Fibroblast of skin of back (primary cell): ENCODE measurements around the gene SUSD4.
"Not testable (repeated sequence)": the region's sequence is repeated elsewhere in the genome, so short reads cannot be mapped to it uniquely, and the experiment has no call there.

Source experiments
- DNase-seq: peaks from one replicate; pipeline ENCODE4 v3.0.0-alpha.2; 2013

The SUSD4 gene

DNA sequence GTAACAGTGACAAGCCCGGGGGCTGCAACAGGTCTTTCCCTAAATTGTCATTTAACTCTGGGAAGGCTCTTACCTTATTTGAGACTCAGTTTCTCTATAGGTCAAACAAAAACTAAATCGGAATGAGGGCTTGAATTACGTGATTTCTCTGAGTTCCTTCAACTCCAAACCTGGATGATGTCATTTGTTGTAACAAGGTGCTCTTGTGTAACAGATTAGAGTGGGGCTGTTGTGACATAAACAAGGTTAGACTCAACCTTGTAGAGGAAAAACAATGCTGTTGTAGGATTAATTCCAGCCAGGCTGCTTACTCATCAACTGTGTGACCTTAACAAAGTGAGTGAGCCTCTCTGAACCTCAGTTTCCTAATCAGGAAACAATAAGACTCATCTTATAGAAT lies 74.4 kb downstream of the SUSD4 start:
- DNase-seq, result no peak

DNA sequence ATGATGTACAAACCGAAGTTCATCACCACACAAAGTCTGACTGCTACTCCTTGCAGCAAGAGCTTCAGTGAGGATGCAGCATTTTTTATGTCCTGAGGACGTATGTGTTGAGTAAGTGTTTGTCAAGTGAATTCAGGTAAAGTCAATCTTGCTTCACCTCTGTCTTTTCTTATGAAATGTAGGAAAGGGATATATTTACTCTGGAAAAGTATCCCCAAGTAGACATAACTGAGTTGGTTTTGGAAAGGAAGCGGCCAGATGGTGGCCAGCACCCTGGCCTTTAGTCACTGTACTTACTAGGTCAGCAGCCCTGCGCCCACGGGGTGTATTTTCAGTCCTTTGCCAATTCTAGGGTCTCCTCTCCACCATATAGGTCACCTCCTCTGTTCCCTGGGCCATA lies 75.2 kb downstream of the SUSD4 start:
- DNase-seq, result no peak

DNA sequence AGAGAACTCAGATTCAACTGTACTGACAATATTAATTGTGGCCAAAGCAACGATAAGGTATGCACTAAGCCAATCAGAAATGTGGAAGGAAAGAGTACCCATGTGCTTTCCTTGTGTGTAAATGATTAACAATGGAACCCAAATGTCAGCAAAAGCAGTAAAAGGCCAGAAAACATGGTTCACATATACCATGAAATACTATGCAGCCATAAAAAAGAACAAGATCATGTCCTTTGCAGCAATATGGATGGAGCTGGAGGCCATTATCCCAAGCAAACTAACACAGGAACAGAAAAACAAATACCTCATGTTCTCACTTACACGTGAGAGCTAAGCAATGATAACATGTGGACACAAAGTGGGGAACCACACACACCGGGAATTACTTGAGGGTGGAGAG lies 78.5 kb downstream of the SUSD4 start:
- no peak for DNase-seq

DNA sequence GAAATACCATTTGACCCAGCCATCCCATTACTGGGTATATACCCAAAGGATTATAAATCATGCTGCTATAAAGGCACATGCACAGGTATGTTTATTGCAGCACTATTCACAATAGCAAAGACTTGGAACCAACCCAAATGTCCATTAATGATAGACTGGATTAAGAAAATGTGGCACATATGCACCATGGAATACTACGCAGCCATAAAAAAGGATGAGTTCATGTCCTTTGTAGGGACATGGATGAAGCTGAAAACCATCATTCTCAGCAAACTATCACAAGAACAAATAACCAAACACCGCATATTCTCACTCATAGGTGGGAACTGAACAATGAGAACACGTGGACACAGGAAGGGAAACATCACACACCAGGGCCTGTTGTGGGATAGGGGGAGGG lies 80.3 kb downstream of the SUSD4 start:
- DNase-seq, result not testable (repeated sequence)

DNA sequence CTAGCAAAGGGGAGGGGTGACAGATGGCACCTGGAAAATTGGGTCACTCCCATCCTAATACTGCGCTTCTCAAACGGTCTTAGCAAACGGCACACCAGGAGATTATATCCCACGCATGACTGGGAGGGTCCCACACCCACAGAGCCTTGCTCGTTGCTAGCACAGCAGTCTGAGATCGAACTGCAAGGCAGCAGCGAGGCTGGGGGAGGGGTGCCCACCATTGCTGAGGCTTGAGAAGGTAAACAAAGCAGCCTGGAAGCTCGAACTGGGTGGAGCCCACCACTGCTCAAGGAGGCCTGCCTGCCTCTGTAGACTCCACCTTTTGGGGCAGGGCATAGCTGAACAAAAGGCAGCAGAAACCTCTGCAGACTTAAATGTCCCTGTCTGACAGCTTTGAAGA lies 85.7 kb downstream of the SUSD4 start:
- DNase-seq, result not testable (repeated sequence)

DNA sequence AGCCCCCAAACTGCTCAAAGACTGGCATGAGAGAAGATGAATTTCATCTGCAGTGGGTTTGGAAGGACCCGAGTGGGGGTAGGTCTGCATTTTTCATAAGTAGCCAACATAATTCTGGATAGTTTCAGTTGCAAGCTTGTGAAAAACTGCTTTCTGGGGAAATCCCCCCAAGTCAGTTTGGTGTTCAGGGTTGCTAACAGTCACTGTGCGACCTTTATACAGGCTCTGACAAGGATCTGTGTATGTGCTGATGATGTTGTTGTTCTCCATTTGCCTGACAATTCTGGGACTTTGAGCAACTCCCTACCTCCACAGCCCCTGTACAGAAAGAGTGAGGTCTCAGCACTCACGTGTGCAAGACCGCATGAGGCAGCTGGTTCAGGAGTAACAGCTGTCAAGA lies 87.9 kb downstream of the SUSD4 start:
- DNase-seq, result no peak

DNA sequence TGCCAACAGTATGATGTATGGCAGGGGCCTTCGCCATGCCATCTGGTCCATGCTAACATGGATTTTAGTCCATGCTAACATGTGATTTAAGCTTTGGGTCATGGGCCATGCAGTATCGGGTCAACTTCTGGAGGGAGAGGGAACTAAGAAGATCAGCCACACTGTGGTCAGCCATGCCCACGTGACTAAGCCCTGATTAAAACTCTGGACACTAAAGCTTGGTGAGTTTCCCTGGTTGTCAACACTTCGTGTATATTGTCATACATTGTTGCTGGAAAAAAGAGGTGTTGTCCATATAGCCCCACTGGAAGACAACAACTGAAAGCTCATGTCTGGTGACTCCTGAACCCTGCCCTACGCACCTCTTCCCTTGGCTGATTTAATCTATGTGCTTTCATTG lies 90.5 kb downstream of the SUSD4 start:
- DNase-seq, result no peak

DNA sequence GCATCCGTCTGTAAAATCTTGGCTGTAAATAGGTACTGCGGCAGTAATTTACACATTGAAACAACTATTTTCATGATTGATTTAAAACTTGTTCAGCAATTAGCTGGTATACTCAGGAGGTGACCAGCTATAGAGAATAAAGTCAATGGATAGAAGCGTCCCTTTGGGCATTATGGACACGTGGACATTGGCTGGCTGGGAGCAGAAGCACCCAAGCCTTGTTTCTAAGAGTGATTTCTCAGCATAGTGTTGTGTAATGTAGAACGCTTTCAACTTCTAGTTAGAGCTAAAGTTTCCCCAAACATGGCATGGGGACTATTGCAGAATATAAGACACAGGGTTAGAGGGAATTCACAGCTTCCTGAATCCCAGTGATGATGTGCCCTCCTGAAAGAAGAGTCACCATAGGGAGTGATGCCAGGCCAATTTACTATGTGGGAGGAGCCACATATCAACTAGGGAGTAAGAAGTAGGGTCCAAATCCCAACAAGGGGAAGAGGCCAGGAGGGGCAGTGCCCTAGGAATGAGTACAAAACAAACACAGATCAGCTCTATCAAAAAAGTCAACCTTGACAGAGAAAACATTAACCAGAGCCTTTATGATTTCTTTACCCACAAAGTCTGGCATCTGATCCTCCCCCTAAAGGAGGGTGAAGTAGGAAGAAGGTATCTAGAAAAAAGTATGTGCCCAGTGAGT lies 92.7 kb downstream of the SUSD4 start:
- no peak for DNase-seq

DNA sequence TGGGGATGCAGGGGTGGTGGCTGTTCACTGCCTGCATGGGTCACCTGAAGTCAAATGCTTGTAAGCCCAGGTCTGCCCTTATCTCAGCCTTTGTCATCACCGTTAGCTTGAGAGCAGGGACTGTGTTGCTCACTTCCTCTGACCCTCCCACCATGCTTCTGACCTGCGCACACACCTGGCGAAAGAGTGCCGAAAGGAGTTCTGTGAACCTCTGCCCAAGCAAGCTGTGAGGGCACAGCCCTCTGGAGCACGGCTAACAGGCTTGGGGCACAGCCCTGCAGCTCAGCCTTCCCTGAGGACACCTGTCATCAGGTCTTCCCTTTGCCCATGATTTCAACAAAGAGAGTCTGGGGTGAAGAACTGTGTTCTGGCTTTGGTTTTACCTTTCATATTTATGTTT lies 93.8 kb downstream of the SUSD4 start:
- no peak for DNase-seq

DNA sequence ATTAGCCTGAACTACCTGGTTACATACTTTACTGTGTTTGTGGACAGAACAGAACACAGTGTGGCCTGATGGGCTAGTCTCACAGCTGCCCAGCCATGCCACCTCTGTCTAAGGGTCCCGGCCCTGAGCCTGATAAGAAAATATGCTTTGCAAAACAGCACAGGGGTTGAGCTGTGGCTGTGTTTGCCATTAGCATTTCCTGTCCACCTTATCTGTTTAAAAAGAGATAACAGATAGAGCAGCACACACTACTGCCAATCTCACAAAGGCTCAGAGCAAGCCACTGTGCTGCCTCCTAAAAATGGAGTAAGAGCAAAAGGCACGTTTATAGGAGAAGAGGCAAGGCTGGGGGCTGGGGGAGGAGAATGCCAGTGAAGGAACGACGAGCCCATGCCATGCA lies 95.0 kb downstream of the SUSD4 start:
- DNase-seq, result no peak

DNA sequence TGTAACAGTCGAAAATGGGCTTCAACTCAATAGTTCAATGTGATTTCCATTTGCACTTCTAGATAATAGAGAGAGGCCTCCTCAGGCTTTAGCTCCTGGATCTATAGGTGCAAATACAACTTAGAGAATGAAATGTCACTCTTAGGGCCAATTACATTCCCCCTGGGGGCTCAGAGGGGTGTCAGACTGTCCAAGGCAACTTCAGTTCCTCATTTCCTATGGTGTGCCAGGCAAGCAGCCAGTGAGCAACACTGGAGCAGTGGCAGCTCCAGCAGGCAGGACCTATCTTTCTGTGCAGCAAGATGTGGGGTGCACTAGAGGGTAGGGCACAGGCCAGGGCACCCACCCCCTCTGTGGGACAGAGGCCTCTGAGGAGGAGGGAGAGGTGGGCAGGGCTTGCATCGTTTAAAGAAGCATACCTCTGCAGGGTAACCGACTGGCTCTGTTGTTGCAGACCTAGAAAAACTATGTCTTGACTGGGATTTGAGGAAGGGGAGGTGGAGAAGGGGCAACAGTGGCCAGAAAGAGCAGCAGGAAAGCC lies 97.3 kb downstream of the SUSD4 start:
- DNase-seq, result no peak

DNA sequence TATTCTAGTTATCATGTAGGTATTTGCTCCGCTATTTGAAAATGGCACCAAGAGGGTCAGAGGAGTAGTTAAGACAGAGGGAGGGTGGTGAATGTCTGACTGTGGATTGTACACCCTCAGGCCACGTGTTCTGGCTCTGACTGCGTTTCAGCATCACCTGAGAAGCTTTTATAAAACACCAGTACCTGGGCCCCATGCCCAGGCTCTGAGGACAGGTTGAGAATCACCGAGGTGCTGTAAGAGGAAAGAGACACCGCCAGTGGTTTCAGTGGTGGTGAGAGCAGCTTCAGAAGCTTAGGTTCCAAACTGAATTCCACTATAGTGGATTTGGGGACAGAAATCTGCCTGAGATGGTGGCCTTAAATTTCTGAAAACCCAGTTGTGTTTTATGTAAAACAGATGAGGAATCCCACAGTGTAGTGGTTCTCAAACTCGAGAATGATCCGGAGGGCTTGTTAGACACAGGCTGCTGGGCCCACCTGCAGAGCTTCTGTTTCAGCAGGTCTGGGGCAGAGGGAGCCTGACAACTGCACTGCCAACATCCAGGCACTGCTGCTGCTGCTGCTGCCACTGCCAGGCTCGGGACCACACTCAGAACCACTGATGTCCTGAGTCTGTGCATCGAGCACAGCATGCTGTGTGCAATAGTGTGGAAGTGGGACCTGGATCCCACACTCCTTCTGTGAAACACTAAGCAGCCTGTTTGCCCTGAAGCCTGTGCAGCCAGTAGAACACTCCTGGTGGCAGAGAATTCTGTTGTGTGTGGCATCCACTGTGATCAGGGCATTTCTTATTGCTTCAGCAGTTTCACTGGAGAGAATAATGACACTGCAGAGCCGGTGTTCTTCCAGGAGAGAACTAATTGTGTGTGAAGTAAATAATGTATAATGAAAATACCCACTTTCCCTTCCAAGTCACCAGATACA lies 98.7 kb downstream of the SUSD4 start:
- DNase-seq, result no peak

DNA sequence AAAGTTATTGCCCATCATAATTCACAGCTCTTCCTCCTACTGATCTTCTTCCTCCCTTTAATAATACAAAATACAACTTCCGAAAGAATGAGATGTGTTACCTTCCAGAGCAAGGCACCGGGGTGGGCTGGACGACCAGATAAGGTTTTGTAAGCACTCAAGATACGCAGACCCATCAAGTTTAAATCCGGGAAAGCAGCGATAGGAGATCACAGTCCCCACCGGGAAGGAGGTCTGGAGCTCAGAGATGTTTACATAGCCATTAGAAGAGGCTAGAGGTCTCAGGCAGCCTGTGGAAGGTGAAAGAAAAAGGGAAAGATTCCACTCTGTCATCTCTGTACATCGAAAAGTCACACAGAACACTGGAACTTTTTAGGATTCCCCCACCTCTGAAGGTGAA lies 99.4 kb downstream of the SUSD4 start:
- DNase-seq, result no peak

DNA sequence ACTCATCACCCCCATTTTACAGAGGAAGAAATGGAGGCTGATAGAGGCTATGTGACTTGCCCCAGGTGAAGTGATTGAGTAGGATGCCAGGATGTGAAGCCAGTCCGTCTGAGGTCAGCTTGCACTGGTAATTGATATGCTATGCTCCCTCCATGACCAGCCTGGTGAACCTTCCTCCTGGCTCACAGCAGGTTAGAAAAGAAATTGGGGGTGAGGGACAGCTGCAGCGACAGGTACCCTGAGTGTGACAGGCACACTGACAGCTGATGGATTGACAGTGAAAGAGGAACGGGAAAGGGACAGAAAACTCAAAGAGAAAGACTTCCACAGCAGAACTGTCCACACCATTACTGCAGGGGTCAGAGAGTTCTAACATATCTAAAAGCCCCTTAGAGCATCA lies 102.1 kb downstream of the SUSD4 start:
- DNase-seq, result no peak

DNA sequence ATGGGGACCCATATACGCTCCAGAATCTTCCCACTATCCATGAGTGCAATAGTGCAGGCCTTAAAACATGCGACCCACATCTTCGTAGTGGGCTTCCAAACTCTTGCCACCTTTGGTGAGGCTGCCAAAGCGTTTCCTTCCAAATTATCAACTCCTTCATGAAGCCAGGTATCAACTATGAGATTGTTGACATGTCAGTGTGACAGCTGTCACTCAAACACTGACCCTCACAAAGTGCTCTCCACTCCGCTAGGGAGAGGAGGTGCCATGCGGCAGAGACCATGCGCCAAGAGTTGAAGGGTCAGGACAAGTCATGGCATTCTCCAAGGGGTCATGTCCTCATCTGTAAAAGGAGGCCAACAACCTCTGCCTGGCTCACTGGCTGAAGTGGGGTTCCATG lies 103.3 kb downstream of the SUSD4 start:
- no peak for DNase-seq

DNA sequence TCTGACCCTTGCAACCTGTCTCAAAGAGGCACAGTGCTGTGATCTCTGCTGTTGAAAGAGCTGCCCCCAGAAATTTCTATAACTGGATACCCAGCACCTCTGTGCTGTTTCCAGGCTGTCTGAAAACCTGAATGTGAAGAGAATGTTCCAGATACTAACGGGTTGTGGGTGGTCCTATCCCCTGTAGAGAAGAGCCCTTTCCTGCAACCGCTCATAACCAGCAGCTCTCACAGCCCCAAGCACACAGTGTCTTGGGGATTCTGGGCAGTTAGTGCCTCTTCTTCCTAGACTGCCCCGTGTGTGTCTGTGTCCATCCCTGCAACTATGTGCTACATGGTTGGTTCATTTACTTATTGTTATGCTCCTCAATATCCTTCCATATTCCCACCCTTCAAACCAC lies 104.5 kb downstream of the SUSD4 start:
- DNase-seq, result no peak

DNA sequence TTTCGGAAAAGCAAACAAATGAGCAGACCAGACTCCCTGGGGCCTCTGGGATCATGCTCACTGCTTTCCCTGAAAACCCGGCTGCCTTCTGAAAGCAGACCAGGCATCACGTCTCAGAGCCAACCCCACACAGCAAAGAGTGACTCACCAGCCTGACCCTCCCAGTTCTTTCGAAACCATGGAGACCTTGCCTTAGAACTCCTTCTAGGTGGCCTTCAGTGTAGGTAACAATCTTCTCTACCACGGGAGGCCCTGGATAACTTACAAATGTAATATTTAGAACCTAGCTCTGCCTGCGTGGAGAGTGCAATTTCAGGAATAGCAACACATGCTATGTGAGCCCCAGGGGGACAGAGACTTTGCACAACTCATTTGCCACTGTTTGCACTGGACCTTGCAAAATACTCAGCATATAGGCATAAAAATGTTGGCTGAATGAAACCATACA lies 105.2 kb downstream of the SUSD4 start:
- DNase-seq, result peak; percentile 49

DNA sequence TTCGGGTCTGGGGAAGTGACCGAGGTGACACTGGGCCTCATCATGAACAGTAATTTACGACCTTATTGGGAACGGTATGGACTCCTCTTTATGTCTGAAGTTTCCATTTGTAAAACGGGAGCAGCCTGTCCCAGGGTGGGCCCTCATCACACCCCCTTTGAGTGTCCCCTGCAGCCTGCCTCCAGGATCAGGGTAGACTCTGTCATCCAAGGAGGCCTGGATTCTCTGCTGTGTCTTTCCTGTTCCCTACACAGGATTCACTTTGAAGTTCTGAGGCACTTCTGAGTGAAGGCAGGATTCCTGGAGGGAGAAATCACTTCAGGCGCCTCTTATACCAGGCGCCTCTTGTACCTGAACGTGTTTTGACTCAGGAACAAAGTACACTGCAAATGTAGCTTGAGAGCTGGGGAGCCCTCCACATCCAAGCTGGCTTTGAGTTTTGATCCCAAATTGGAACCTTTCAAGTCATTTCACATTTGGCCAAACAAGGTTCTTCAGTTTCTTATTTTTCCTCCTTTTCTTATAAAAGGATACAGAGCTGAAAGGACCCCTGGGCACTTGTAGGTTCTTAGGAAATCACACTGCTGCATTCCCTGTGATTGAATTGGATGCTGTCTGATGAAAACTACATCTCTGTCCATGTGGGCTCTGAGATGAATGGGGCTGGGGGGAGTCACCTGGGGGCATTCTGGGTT lies 106.0 kb downstream of the SUSD4 start:
- no peak for DNase-seq

DNA sequence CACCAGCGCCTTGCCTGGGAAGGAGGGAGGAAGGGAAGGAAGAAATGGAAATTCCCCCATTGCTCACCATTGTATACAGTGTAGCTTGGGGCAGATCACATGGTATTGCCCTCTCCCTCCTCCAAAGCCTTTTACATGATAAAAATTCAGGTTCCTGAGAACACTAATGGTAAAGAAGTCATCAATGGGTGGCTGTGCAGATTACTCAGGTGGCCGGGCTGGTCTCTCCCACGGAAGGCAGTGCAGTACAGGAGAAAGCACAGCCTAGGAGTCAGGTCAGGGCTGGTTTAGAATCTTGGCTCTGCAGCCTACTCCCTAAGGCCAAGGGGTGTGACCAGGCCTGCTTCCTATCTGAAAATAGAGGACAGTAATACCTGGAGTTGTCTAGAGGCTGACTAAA lies 107.9 kb downstream of the SUSD4 start:
- DNase-seq, result no peak

DNA sequence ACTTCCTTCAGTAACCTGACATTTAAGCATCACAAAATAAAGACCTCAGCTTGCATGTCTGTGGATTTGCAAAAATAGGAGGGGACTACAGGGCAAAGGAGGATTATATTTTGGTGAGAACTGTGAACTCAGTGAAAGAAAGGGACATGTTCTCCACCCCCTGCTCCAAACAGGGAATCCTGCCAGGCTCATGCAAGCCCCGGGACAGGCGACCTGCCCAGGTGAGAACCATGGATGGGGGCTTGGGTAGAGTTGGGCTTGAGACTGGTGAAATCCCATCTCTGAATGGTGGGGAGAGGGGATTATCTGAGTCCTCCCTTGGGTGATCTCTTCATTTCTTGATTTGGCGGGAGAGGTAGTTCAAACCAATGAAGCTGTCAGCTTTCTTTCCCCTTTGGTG lies 110.1 kb downstream of the SUSD4 start:
- DNase-seq, result no peak

DNA sequence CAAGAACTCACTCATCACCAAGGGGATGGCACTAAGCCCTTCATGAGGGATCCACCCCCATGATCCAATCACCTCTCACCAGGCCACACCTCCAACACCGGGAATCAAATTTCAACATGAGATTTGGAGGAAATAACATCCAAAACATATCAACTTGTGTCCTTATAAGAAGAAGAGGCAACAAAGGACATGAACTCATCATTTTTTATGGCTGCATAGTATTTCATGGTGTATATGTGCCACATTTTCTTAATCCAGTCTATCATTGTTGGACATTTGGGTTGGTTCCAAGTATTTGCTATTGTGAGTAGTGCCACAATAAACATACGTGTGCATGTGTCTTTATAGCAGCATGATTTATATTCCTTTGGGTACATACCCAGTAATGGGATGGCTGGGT lies 112.6 kb downstream of the SUSD4 start:
- DNase-seq, result not testable (repeated sequence)

DNA sequence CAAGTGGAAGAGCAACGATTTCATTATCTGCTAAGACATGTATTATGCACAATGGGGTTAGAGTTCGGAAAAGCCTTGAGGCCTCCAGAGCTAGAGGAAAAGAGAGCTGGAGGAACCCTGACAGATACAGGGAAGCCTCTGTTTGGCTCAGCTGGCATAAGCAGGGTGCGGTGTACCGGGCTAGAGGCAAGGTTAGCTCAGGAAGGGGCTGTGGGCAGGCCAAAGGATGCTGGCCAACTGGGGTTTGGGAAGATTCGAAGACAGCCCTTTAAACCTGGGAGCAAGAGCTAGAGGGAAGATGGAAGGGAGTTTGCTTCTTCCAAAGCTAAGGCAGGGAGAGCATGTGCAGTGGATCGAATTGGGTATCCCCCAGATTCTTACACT lies 113.4 kb downstream of the SUSD4 start:
- no peak for DNase-seq
